HTR-8/SVneo (cell line): ENCODE results near the gene CCNDBP1.
"Not testable (repeated sequence)": the region's sequence is repeated elsewhere in the genome, so short reads cannot be mapped to it uniquely, and the experiment has no call there.

Experiments used
- DNase-seq: peaks from one replicate; pipeline ENCODE4 v3.0.0; 2011; ENCODE audit warnings: low spot score, mixed read lengths; ENCODE audit not compliant: insufficient read length
- FAIRE-seq: peaks from 2 replicates; lab custom pipeline; 2011; peaks lifted over from hg19 to GRCh38; lab: Jason Lieb, UNC

The CCNDBP1 gene

GRCh38 chr15:43214169-43214568 lies 29.0 kb downstream of the CCNDBP1 start:
- FAIRE-seq: no peak
- DNase-seq: no peak

DNA sequence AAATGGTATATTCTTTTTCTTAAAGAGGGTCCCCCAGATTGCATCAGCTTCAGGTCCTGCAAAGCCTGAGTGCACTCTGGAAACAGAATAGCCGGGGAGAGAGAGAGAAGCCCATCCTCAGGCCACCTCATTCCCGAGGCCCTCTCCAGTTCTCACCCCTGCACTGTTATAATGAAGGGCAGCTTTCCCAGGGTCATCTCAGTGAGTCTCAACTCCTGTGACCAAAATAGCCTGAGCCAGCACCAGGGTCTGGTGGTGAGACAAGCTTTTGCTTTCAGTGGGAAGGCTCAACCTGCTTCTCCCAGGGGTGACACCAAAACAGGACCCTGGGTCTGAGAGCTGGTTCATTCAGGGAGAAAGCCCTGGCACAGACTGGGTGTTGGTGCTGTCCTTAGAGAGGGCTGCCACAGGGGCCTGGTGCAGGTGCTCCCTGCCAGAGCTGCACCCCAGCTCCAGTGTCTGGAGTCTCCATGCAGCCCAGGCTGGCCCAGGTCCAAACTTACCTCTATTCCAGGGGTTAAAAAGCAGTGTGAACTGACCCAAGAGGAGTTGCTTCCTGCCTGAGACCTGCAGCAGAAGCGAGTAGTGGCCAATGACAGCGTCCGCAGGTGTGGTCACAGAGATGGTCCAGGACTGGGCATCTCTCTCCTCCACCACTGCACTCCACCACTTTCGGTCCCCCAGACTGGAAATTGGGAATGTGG lies 29.5 kb downstream of the CCNDBP1 start:
- DNase-seq (no peak), FAIRE-seq (no peak)

- FAIRE-seq (no peak), DNase-seq (no peak)
These were observed 30.8 kb downstream of the CCNDBP1 start for GRCh38 chr15:43215961-43216360.

DNA sequence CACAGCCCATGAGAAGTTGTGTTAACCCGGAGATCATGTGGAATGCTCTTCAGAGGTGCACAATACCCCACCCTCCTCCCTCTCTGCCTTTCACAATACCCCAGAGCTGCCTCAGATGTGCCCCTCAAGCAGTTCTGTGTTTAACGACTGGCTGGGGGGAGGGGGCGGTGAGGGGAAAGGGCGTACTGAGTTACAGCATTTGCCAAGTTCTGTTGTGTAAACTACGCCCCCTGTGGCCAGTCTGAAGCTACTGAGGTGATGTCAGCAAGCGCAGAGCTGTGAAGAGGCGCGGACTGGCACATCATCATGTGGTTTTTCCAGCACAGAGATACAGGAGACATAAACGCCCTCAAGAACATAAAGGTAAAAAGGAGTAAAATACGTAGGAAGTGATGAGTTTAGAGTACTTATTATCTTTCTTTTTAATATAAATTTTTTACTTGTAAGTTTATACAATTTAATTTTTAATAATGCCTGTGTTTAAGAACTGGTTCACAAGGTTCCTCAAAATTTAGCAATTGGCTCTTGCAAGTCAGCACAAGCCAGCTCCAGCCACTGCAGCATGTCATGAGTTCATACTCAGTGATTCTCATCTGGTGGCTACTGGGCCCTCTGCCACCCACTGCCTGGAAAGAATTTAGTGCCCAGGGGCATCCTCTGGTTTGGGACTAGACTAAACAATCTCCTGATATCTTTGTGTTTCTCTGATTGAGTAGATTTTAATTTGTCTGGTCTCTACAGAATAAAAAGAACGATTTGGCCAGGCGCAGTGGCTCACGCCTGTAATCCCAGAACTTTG lies 33.9 kb downstream of the CCNDBP1 start:
- peak; percentile 44 for DNase-seq
- no peak for FAIRE-seq

DNA sequence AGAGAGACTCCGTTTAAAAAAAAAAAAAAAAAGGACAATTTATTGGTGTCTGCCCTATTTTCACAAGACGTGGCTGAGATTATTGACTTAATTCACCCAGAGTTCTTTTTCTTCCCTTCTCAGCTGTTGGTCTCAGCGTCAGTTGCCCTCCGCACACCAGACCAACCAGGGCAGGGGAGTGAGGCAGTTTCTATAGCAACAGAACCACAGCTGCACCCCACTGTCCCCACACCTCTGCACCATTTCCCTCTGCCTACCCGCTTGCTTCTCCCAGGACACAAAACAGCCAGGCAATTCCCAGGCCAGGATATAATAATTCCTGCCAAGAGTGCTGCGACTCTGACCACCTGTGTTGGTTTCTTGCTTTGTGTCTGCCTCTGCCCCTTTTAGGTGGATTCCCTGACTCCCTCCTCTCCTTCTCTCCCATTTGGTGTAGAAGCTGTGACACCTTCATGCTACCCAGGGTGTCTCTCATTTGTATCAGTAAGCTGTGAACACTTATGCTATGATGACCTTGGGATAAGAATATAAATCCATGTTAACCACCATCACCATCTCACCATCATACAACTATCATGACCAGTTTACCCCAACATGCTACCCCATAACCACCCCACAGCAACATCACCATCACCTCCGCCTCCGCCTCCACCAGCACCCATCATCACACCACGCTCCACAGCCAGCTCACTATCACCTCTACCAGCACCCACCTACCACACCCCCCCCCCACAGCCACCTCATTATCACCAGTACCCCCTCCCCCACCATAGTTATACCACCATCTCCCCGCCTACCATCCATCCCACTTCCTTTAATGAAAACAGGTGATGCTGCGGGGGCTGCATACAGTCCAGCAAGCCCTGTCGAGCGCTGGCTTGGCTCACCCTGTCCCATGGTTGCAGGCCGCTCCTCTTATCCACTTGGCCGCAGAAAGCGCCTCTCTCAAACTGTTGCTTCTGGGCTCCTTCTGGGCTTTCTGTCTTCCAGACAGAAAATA lies 35.0 kb downstream of the CCNDBP1 start:
- no peak for DNase-seq
- peak; percentile 63 for FAIRE-seq

DNA sequence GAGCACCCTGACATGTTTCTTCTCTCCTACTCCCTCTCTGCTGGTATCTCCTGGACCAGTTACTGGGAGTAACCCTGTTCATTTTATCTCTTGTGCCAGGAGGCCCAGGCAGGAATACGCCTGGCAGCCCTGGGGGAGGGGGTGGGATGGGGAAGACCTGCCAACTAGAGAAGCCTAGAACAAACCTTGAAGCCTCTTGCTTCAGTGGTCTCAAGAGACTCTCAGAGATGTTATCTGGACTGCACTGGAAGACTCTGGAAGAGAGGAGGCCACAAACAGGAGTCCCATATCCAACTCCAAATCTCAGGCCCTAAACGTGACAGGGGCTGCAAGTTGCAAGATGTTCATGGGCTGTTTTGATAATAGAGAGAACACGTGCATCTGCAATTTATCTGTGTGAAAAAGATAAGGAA lies 35.8 kb downstream of the CCNDBP1 start, which contains the start of gene EPB42:
Gene EPB42, minus strand, starts transcription at position 28 of the 413 bp plus-strand sequence. CDS start 193 bp downstream, outside the sequence.
- FAIRE-seq (no peak), DNase-seq (no peak)

DNA sequence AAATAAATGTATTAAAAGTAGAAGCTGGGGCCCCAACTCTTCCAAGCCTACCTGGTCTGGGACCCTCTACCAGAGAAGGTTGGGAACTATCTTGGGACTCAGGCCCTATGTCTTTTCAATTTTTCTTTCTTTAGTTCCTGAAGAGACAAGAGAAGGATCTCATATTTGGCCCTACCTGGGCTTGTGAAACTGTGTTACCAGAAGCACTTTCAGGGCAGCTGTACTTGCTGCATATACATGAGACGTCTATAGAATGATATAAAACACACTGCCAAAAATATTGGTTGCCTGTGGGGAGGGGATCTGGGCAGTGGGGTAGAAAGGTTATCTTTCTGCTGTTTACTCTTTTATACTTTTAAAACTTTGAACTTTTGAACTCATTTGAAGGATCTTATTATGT lies 36.2 kb downstream of the CCNDBP1 start:
- DNase-seq: no peak

DNA sequence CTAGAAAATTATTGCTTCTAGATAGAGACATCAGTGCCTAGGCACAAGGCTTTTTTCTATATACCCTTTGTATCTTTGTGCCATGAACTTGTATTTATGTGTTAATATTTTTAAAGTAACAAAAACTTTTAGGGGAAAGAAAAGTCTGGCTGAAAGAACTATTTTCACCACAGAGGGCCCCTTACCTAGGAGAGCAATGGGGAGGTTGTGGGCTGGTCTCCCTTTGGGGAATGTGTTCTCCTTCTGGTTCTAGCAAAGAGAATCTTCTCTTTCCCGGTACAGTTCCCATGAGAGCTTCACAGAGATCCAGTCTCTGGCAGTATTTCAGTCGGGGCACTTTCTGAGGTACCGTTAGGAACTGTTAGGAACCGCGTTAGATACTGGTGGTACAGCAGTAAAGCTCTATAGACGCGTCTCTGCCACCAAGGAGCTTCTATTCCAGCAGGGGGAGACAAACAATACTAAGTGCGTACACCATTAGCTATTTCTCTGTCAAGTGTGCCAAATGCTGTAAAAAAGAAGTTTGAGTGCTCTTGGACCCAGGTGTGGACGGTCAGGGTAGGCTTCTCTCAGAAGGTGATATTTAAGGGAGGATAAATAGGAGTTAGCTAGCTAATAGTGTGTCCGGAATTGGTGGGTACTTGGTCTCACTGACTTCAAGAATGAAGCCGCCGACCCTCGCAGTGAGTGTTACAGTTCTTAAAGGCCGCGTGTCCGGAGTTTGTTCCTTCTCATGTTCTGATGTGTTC lies 40.2 kb downstream of the CCNDBP1 start:
- FAIRE-seq: no peak
- peak; percentile 74 for DNase-seq

More for the DNA sequence above, 36.2 kb downstream of the CCNDBP1 start:
- no peak for FAIRE-seq

DNA sequence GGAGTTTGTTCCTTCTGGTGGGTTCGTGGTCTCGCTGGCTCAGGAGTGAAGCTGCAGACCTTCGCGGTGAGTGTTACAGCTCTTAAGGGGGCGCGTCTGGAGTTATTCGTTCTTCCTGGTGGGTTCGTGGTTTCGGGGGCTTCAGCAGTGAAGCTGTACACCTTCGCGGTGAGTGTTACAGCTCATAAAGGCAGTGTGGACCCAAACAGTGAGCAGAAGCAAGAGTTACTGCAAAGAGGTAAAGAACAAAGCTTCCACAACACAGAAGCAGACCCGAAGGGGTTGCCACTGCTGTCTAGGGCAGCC lies 40.7 kb downstream of the CCNDBP1 start:
- not testable (repeated sequence) for DNase-seq, FAIRE-seq

DNA sequence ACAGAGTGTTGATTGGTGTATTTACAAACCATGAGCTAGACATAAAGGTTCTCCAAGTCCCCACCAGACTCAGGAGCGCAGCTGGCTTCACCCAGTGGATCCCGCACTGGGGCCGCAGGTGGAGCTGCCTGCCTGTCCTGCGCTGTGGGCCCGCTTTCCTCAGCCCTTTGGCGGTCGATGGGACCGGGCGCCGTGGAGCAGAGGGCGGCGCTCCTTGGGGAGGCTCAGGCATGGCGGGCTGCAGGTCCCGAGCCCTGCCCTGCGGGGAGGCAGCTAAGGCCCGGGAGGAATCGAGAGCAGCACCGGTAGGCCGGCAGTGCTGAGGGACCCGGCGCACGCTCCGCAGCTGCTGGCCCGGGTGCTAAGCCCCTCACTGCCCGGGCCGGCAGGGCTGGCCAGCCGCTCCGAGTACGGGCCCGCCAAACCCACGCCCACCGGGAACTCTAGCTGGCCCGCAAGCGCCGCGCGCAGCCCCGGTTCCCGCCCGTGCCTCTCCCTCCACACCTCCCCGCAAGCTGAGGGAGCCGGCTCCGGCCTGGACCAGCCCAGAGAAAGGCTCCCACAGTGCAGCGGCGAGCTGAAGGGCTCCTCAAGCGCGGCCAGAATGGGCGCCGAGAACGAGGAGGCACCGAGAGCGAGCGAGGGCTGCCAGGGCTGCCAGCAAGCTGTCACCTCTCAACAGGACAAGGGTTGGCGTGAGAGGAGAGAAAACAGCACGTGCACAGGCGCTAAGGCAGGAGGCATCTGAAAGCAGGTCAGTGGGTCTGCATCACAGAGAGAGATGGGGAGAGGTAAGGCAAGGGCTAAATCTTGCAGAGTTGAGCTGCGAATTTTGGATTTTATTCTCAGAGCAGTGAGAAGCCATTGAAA lies 41.5 kb downstream of the CCNDBP1 start:
- no peak for DNase-seq

DNA sequence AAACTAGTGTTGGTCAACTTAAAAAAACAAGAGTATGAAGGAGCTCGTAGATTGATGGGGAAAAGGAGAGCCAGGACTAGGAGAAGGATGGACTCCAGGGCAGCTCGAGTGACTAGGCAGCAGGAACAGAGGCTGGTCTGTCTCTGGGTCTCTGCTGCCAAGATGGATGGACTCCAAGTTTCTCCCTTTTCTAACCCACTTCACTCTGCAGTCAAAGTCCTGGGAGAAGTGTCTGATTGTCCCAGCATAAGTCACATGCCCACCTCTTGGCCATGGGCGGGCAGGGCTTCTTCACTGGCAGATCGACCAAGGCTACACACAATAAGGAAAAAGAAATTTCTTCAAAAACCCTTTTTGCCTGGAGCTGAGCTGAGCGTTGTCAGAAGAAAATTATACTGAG lies 44.8 kb downstream of the CCNDBP1 start:
- DNase-seq: no peak
- FAIRE-seq: no peak

More for the DNA sequence above, 41.5 kb downstream of the CCNDBP1 start:
- FAIRE-seq: no peak

GRCh38 chr15:43230640-43231115 lies 45.5 kb downstream of the CCNDBP1 start:
- no peak for DNase-seq
- FAIRE-seq: no peak

DNA sequence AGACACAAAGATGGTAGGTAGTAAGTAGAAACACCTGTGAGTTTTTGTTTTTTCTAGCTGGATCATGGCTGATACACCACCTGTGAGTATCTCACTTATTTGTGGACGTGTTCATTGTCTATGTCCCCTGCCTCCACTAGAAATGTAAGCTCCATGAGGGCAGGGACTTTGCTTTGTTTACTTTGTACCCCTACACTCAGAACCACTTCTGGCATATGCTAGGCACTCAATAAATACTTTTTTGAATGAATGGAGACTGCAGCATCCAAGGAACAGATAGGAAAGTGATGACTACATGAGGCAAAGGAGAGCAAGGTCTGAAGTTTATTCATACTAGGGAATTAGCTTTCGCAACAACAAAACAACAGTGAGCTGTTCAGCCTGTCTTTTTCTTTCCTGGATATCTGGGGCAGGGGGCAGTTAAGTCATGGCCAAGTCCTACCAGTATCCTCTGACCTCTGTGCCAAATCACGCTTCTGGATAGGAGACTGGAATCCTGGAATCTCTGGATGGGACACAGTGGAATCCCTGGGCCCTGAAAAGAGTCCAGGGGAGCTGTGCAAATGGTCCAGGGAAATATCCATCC lies 47.2 kb downstream of the CCNDBP1 start:
- DNase-seq (no peak), FAIRE-seq (no peak)

GRCh38 chr15:43235536-43235935 lies 50.3 kb downstream of the CCNDBP1 start:
- FAIRE-seq: no peak

DNA sequence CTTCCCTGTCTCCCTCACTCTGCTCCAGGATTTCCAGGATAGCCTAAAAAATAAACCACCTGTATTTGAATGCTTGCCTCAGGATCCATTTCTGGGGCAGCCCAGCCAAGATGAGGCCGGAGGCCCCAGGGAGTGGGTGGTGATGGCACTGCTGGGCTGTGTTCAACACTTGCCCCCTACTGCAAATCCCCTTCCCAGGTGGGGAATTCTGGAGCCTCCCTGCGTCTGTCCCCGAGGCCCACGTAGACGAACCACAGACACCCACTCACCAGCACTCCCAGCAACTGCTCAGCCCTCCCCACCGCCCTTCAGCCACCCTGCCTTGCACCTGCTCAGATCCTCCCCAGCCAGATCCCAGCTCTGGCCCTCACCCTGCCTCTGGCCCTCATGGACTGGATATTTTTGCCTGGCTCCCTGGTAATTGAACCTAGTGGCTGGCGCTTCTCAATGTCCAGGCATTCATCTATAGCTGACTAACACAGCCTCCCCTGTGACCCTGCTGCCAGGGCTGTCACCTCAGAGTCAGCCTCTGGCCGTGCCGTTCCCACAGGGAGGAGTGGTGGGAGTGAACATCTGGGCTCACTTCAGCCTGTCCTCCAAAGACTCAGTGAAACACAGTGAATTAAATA lies 52.8 kb downstream of the CCNDBP1 start:
- FAIRE-seq (no peak), DNase-seq (no peak)

More at GRCh38 chr15:43235536-43235935, 50.3 kb downstream of the CCNDBP1 start:
- DNase-seq: no peak

DNA sequence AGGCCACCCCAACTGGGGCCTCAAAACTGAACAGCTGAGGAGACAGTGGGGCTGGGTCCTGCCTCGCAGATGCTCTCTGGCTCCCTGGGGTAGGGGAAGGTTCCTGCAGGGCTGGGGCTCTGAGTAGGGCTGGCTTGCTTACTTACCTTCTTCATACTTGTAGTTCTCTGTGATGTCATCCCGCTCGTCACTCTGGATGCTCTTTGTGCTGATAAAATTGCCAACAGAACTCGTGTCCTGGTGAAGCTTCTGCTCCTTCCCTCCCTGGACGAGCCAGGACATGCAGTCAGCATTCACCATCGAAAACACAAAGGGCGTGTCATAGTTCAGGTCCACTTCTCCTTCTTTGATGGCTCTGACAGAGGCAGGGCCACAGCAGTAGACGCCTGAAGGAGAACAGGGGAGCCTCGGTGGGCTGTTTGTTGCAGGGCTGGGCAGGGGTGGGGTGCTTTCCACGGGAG lies 53.5 kb downstream of the CCNDBP1 start:
- no peak for FAIRE-seq

GRCh38 chr15:43239732-43240491 lies 54.7 kb downstream of the CCNDBP1 start:
- FAIRE-seq: no peak
- DNase-seq: no peak

More for the DNA sequence above, 53.5 kb downstream of the CCNDBP1 start:
- DNase-seq: no peak
